Measurements from ENCODE around the gene TDP2. TPM values are rescaled to one million over a fixed set of nuclear protein-coding genes. Genes with fewer than 3 reads are reported as not detected.
A peak's percentile ranks its signal among the peaks of the same experiment; 100 is the strongest.

Gene TDP2
- total and polyA plus RNA-seq, 12 donors: 20.0 to 30.9 (median 24.3) TPM

GRCh38 chr6:24660105-24660504 lies 6.6 kb downstream of the TDP2 start:
- DNase-seq (no peak), ATAC-seq (no peak)
- intact Hi-C loops (cut with DNase I): no loop called here
- Histone ChIP-seq H3K9me3 (no peaks in the 10 kb centered on the region), H3K27me3 (no peaks in the 10 kb centered on the region), H3K4me3 (no peak overlapping the region), H3K27ac (peak overlapping the region in 1 of 10 donors; percentile 62), H3K36me3 (peaks cover 0 to 82% (median 13%) of the 10 kb centered on the region in 9 donors), H3K4me1 (peaks cover 0 to 27% (median 5%) of the 10 kb centered on the region in 9 donors)
- TF ChIP-seq, protein P1, sequence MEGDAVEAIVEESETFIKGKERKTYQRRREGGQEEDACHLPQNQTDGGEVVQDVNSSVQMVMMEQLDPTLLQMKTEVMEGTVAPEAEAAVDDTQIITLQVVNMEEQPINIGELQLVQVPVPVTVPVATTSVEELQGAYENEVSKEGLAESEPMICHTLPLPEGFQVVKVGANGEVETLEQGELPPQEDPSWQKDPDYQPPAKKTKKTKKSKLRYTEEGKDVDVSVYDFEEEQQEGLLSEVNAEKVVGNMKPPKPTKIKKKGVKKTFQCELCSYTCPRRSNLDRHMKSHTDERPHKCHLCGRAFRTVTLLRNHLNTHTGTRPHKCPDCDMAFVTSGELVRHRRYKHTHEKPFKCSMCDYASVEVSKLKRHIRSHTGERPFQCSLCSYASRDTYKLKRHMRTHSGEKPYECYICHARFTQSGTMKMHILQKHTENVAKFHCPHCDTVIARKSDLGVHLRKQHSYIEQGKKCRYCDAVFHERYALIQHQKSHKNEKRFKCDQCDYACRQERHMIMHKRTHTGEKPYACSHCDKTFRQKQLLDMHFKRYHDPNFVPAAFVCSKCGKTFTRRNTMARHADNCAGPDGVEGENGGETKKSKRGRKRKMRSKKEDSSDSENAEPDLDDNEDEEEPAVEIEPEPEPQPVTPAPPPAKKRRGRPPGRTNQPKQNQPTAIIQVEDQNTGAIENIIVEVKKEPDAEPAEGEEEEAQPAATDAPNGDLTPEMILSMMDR (IDR thresholded peaks at IDR 0.05): no peak
- 98% methylated on average over 2 of the region's 2 CpGs for WGBS, 2 donors

DNA sequence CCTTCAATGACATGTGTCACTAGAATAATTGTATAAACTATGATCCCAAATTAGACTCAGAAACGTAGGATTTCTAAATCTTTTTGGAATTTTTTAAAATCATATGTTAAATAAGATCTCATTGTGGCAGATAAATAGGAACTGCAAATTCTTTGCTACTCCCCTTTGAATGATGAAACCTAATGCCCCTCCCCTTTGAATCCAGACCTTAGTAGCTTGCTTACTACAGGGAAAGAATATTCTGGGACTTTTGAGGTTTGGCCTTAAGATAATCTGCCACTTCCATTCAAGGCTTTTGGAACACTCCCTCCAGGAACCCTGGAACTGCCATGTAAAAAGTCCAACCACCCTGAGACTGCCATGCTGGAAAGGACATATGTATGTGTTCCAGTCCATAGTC lies 7.1 kb downstream of the TDP2 start:
- Histone ChIP-seq H3K36me3 (peaks cover 0 to 81% (median 13%) of the 10 kb centered on the region in 9 donors), H3K4me3 (no peak overlapping the region), H3K9me3 (no peaks in the 10 kb centered on the region), H3K27me3 (no peaks in the 10 kb centered on the region), H3K4me1 (peaks cover 0 to 25% (median 0%) of the 10 kb centered on the region in 9 donors), H3K27ac (peak overlapping the region in 1 of 10 donors; percentile 62)
- no peak for DNase-seq
- WGBS, 2 donors: 82 to 84% methylated on average over 1 of the region's 1 CpG
- intact Hi-C loops (cut with DNase I): no loop called here
- TF ChIP-seq, protein P1 (IDR thresholded peaks at IDR 0.05): no peak
- ATAC-seq: no peak

DNA sequence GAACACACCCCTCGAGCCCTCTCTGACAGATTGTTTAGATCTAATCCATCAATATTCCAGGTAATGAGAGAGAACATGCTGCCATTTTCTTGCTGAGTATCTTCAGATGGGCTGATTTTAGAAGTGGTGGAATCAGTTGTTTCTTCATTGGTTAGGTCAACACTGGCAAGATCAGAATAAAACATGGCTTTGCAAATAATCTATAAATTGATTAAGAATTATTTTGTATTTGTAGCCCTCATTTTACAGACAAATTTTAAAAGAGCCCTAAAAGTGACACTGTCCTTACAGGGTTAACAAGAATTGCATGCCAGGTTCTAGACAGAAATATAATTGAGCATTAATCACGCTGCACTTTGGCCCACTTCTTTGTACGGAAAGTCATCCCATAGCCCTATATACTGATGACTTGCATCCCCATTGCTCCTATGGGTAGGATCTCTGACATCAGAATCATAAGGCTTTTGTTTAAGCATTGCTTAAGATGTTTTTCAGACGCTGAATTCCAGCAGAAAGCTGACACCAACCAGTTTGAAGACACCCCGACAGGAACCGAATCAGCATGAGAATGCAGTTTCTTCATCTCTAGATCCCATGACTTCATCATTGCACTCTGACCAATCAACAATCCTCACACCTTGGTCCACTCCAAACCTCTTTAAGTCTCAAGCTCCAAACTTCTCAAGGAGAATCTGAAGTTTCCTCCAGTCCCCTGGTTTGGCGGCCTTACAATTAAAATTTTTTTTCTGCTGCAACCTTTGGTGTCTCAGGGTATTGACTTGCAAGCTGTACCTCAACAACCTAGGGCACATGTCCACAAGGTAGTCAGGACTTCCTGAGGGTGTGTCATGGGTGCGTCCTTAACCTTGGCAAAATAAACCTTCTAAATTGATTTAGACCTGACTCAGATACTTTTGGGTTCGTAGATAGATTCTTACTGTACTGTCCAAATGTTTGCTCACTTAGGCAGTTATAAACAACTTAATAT lies 7.8 kb downstream of the TDP2 start:
- H3K36me3 ChIP-seq: peaks cover 0 to 81% (median 13%) of the 10 kb centered on the region in 9 donors
- peak in 1 of 8 donors; percentile 45 for ATAC-seq
- no peaks in the 10 kb centered on the region for H3K9me3 ChIP-seq
- TF ChIP-seq, protein P1 (IDR thresholded peaks at IDR 0.05): no peak
- no peak overlapping the region for H3K4me3 ChIP-seq
- H3K4me1 ChIP-seq: peaks cover 0 to 18% (median 0%) of the 10 kb centered on the region in 9 donors
- H3K27ac ChIP-seq: peak overlapping the region in 2 of 10 donors; percentile 2 to 78
- intact Hi-C loops (cut with DNase I): no loop called here
- no peaks in the 10 kb centered on the region for H3K27me3 ChIP-seq
- no peak for DNase-seq
- 79% methylated on average over 9 of the region's 9 CpGs for WGBS, 2 donors

DNA sequence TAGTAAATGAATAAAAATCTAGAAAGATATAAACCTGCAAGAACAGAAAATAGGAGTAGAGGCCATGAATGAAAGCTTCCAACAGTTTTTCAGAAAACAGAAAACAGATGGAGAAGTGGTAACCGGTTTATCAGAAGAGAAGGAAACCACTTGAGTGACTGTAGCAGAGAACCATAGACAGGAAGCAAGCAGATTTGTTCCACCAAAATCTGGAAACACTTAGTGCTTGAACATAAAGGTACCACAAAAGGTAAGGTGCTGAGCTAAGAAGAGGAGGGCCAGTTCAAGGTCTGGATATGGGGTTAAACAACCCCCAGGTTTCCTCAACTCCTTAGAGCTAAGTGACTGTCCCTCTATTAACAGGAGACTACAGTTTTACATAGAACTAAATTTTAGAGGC lies 11.5 kb downstream of the TDP2 start:
- H3K27me3 ChIP-seq: no peaks in the 10 kb centered on the region
- no peaks in the 10 kb centered on the region for H3K9me3 ChIP-seq
- intact Hi-C loops (cut with DNase I): no loop called here
- peaks cover 0 to 83% (median 28%) of the 10 kb centered on the region in 9 donors for H3K36me3 ChIP-seq
- H3K4me1 ChIP-seq: peaks cover 0 to 16% (median 0%) of the 10 kb centered on the region in 9 donors
- 70 to 81% methylated on average over 1 of the region's 1 CpG for WGBS, 2 donors
- TF ChIP-seq, protein P1 (IDR thresholded peaks at IDR 0.05): no peak
- ATAC-seq (no peak), DNase-seq (no peak)
- H3K4me3 ChIP-seq: no peak overlapping the region
- H3K27ac ChIP-seq: peak overlapping the region in 1 of 10 donors; percentile 28

Data from heart right ventricle (tissue), 16 donors.